ENCODE measurements around the gene CD37.

DNA sequence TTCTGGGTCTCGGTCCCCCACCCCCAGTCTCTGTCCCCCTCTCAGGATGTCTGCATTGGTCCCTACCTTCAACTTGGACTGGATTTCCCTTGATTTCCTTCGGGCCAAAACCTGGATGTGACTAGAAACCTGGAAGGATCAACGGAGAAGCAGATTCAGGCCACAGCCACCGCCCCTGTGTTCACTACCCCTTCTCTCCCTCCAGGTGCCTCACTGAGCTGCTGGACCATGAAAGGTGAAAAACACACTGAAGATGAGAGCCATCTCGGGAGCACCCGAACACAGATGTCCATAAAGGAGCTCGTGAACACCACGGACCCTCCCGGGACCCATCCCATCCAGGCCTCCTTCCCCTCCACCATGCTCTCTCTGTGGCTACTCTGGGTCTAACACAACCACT, 22.0 kb downstream of the CD37 start:
- TF ChIP-seq POU6F1 (CRISPR knock-in tag; IDR thresholded peaks at IDR 0.05; ENCODE audit: borderline replicate concordance, low read depth) (no peak), ZNF565 (CRISPR knock-in tag; conservative IDR thresholded peaks at IDR 0.05; ENCODE audit: low read depth) (no peak), OSR1 (CRISPR knock-in tag; IDR thresholded peaks at IDR 0.05) (no peak), CSDC2 (CRISPR knock-in tag; IDR thresholded peaks at IDR 0.05) (no peak), PPARA (CRISPR knock-in tag; IDR thresholded peaks at IDR 0.05; ENCODE audit: borderline replicate concordance) (no peak), BACH2 (CRISPR knock-in tag; IDR thresholded peaks at IDR 0.05; ENCODE audit: borderline replicate concordance) (no peak)
- TF ChIP-seq, protein P1, sequence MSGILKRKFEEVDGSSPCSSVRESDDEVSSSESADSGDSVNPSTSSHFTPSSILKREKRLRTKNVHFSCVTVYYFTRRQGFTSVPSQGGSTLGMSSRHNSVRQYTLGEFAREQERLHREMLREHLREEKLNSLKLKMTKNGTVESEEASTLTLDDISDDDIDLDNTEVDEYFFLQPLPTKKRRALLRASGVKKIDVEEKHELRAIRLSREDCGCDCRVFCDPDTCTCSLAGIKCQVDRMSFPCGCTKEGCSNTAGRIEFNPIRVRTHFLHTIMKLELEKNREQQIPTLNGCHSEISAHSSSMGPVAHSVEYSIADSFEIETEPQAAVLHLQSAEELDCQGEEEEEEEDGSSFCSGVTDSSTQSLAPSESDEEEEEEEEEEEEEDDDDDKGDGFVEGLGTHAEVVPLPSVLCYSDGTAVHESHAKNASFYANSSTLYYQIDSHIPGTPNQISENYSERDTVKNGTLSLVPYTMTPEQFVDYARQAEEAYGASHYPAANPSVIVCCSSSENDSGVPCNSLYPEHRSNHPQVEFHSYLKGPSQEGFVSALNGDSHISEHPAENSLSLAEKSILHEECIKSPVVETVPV (CRISPR knock-in tag; IDR thresholded peaks at IDR 0.05), result no peak

Data from SK-N-SH treated with all-trans-retinoic acid at 6 μM for 48 hours (cell line).